Rectal smooth muscle tissue (tissue), 1 donor: ENCODE results near the gene INTS3.
"Not testable (repeated sequence)": the region's sequence is repeated elsewhere in the genome, so short reads cannot be mapped to it uniquely, and the experiment has no call there.

Experiments used
- H3K27ac ChIP-seq: one replicate; pipeline ENCODE4 v1.7.0; 2013; ENCODE audit warnings: low read depth, low read length, inconsistent platforms
- H3K27me3 ChIP-seq: one replicate; pipeline ENCODE4 v1.7.0; 2013; ENCODE audit warnings: low read length; ENCODE audit not compliant: control insufficient read depth, insufficient read depth
- H3K36me3 ChIP-seq: one replicate; pipeline ENCODE4 v1.7.0; 2013; ENCODE audit warnings: low read length; ENCODE audit not compliant: control insufficient read depth, insufficient read depth
- H3K4me1 ChIP-seq: one replicate; pipeline ENCODE4 v1.7.0; 2013; ENCODE audit warnings: low read length; ENCODE audit not compliant: control insufficient read depth, insufficient read depth
- H3K4me3 ChIP-seq: one replicate; pipeline ENCODE4 v1.7.0; 2013; ENCODE audit warnings: low read length
- H3K9ac ChIP-seq: one replicate; pipeline ENCODE4 v1.7.0; 2013; ENCODE audit warnings: low read length

INTS3 gene

GRCh38 chr1:153778824-153779519 lies 51.1 kb downstream of the INTS3 start:
- no peak overlapping the region for H3K4me3 ChIP-seq
- peaks cover 22% of the 10 kb centered on the region for H3K4me1 ChIP-seq

GRCh38 chr1:153779781-153780541 lies 52.1 kb downstream of the INTS3 start:
- H3K4me1 ChIP-seq, result peaks cover 24% of the 10 kb centered on the region
- no peak overlapping the region for H3K9ac ChIP-seq
- no peaks in the 10 kb centered on the region for H3K27me3 ChIP-seq
- no peaks in the 10 kb centered on the region for H3K36me3 ChIP-seq
- H3K4me3 ChIP-seq, result no peak overlapping the region
- no peak overlapping the region for H3K27ac ChIP-seq

More at GRCh38 chr1:153778824-153779519, 51.1 kb downstream of the INTS3 start:
- H3K27me3 ChIP-seq, result no peaks in the 10 kb centered on the region
- no peak overlapping the region for H3K27ac ChIP-seq
- no peak overlapping the region for H3K9ac ChIP-seq
- H3K36me3 ChIP-seq, result no peaks in the 10 kb centered on the region

GRCh38 chr1:153780551-153780950 lies 52.7 kb downstream of the INTS3 start:
- H3K9ac ChIP-seq, result no peak overlapping the region
- peaks cover 24% of the 10 kb centered on the region for H3K4me1 ChIP-seq
- no peaks in the 10 kb centered on the region for H3K36me3 ChIP-seq
- no peak overlapping the region for H3K4me3 ChIP-seq
- no peaks in the 10 kb centered on the region for H3K27me3 ChIP-seq
- H3K27ac ChIP-seq, result no peak overlapping the region

DNA sequence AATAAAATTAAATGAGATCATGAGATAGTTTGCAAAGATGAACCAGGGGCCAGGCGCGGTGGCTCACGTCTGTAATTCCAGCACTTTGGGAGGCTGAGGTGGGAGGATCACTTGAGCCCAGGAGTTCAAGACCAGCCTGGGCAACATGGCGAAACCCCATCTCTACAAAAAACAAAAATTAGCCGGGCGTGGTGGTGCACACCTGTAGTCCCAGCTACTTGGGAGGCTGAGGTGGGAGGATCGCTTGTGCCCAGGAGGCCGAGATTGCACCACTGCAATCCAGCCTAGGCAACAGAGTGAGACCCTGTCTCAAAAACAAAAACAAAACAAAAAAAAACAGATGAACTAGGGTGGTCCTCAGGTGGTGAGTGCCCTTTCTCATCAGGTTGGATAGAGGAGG lies 54.8 kb downstream of the INTS3 start:
- not testable (repeated sequence) for H3K9ac ChIP-seq, H3K4me1 ChIP-seq, H3K36me3 ChIP-seq, H3K27me3 ChIP-seq
- peak overlapping the region; percentile 75 for H3K4me3 ChIP-seq
- peak overlapping the region; percentile 99 for H3K27ac ChIP-seq

- H3K4me1 ChIP-seq, result peaks cover 7% of the 10 kb centered on the region
- H3K27me3 ChIP-seq, result no peaks in the 10 kb centered on the region
- peak overlapping the region; percentile 70 for H3K9ac ChIP-seq
- peak overlapping the region; percentile 99 for H3K27ac ChIP-seq
- peak overlapping the region; percentile 75 for H3K4me3 ChIP-seq
- H3K36me3 ChIP-seq, result no peaks in the 10 kb centered on the region
These were observed 55.7 kb downstream of the INTS3 start for GRCh38 chr1:153783233-153784190.

DNA sequence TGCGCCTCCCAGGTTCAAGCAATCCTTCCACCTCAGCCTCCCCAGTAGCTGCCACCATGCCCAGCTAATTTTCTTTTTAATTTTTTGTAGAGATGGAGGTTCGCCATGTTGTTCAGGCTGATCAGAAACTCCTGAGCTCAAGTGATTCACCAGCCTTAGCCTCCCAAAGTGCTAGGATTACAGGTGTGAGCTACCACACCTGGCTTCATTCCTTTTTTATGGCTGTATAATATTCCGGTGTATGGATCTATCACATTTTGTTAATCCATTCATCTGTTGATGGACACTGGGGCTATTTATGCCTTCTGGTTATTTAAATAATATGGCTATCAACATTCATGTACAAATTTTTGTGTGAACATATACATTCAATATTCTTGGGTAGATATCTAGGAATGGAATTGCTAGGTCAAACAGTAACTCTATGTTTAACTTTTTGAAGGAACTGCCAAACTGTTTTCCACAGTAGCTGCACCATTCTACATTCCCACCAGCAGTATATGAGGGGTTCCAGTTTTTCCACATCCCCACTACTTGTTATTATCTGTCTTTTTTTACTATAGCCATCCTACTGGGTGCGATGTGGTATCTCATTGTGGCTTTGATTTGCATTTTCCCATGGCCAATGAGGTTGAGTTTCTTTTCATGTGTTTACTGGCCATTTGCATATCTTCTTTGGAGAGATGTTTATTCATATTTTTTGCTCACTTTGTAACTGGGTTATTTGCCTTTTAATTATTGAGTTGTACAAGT lies 58.4 kb downstream of the INTS3 start:
- H3K9ac ChIP-seq, result no peak overlapping the region
- H3K36me3 ChIP-seq, result no peaks in the 10 kb centered on the region
- H3K4me3 ChIP-seq, result no peak overlapping the region
- peaks cover 25% of the 10 kb centered on the region for H3K4me1 ChIP-seq
- H3K27me3 ChIP-seq, result no peaks in the 10 kb centered on the region
- H3K27ac ChIP-seq, result no peak overlapping the region

DNA sequence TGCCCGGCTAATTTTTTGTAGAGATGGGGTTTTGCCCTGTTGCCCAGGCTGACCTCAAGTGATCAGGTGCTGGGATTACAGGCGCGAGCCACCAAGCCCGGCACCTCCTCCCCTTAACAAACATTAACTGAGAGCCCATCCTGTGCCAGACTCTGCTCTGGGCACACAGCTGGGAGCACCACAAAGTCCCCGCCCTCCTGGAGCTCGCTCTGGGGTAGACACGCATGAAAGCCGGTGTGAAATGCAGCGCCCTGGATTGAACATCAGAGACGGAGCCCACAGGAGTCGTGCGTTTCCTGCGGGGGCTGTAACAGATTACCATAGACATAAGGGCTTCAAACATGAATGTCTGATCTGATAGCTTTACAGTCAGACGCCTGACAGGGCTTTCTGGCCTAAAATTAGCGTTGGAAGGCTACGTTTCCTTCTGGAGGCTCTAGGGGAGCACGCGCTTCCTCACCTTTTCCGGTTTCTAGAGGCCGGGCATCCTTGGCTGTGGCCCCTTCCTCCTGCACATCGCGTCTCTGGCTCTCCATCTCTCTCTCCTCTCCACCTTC lies 61.7 kb downstream of the INTS3 start:
- H3K27me3 ChIP-seq, result no peaks in the 10 kb centered on the region
- H3K4me3 ChIP-seq, result peak overlapping the region; percentile 62
- peak overlapping the region; percentile 97 for H3K27ac ChIP-seq
- peaks cover 20% of the 10 kb centered on the region for H3K4me1 ChIP-seq
- H3K36me3 ChIP-seq, result no peaks in the 10 kb centered on the region
- peak overlapping the region; percentile 46 for H3K9ac ChIP-seq

DNA sequence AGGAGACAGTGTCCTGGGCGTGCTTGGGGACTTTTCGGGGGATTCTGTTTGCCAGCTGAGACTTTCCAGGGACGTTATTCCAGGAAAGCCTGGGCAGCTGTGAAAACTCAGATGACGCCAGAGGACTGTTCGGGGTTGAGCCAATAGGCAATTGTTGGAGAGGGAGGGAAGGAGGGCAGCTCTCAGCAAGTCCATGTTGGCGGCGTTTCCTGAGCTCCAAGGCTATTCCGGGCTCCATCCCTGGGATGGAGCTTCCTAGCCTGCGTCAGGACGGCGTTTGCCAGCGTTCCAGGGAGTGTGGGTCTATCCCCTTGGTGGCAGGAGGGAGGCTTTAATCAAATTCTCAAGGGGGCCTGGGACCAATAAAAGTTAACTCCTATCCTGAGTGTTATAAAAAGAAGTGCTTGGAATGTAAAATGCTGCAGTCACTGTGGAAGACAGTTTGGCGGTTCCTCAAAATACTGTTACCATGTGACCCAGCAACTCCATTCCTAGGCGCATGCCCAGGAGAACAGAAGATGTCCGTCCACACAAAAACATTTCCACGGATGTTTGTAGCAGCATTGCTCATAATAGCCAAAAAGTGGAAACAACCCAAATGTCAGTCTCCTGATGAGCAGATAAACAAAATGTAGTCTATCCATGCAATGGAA lies 62.6 kb downstream of the INTS3 start:
- peak overlapping the region; percentile 62 for H3K4me3 ChIP-seq
- no peaks in the 10 kb centered on the region for H3K27me3 ChIP-seq
- H3K9ac ChIP-seq, result peak overlapping the region; percentile 46
- H3K27ac ChIP-seq, result peak overlapping the region; percentile 97
- no peaks in the 10 kb centered on the region for H3K36me3 ChIP-seq
- peaks cover 20% of the 10 kb centered on the region for H3K4me1 ChIP-seq

GRCh38 chr1:153790966-153791647 lies 63.3 kb downstream of the INTS3 start:
- H3K9ac ChIP-seq, result no peak overlapping the region

GRCh38 chr1:153791648-153792253 lies 63.9 kb downstream of the INTS3 start:
- Histone ChIP-seq H3K27me3 (no peaks in the 10 kb centered on the region), H3K4me1 (peaks cover 20% of the 10 kb centered on the region), H3K4me3 (no peak overlapping the region), H3K27ac (peak overlapping the region; percentile 97), H3K36me3 (no peaks in the 10 kb centered on the region), H3K9ac (no peak overlapping the region)

More at GRCh38 chr1:153790966-153791647, 63.3 kb downstream of the INTS3 start:
- H3K36me3 ChIP-seq, result no peaks in the 10 kb centered on the region
- H3K4me3 ChIP-seq, result peak overlapping the region; percentile 17
- H3K27me3 ChIP-seq, result no peaks in the 10 kb centered on the region
- H3K27ac ChIP-seq, result peak overlapping the region; percentile 97
- H3K4me1 ChIP-seq, result peaks cover 20% of the 10 kb centered on the region
